Aorta (tissue), 5 donors: ENCODE measurements around the gene NKX2-1. TPM values are rescaled to one million over a fixed set of nuclear protein-coding genes. Genes with fewer than 3 reads are reported as not detected.

ENCODE experiments used
- ATAC-seq: fragments of 200-7000 bp; cut with Tn5 transposase; one replicate; pipeline ENCODE4 v1.9.1; 2022; ENCODE audit warnings: moderate library complexity; ENCODE audit not compliant: low FRiP score
- DNase-seq, 2 donors: peaks; one replicate each; pipeline ENCODE4 v3.0.0-alpha.2; 2020
- H3K27ac ChIP-seq, 2 donors: one replicate each; pipeline ENCODE4 v1.5.1; 2013; ENCODE audit warnings: low read length in 2 of 2, mild to moderate bottlenecking in 2 of 2, moderate library complexity in 2 of 2, control low read depth in 1 of 2, inconsistent platforms in 1 of 2, low read depth in 1 of 2
- H3K27me3 ChIP-seq, 2 donors: one replicate each; pipeline ENCODE4 v1.6.1; 2013; ENCODE audit warnings: control low read depth in 1 of 2, low read length in 1 of 2, mild to moderate bottlenecking in 1 of 2, moderate library complexity in 1 of 2; ENCODE audit not compliant: insufficient read depth in 2 of 2, control insufficient read depth in 1 of 2
- H3K36me3 ChIP-seq, 2 donors: one replicate each; pipeline ENCODE4 v1.6.1; 2013; ENCODE audit warnings: control low read depth in 1 of 2, low read length in 1 of 2, mild to moderate bottlenecking in 1 of 2; ENCODE audit not compliant: insufficient read depth in 2 of 2, control insufficient read depth in 1 of 2
- H3K4me1 ChIP-seq, 2 donors: one replicate each; pipeline ENCODE4 v1.6.1; 2013; ENCODE audit warnings: low read length in 2 of 2, control low read depth in 1 of 2, mild to moderate bottlenecking in 1 of 2, moderate library complexity in 1 of 2; ENCODE audit not compliant: insufficient read depth in 2 of 2, control insufficient read depth in 1 of 2
- H3K4me3 ChIP-seq, 2 donors: one replicate each; pipeline ENCODE4 v1.5.1; 2013; ENCODE audit warnings: low read length in 2 of 2, control low read depth in 1 of 2, mild to moderate bottlenecking in 1 of 2
- H3K9me3 ChIP-seq: one replicate; pipeline ENCODE4 v1.6.1; 2013; ENCODE audit warnings: mild to moderate bottlenecking, low read length; ENCODE audit not compliant: control insufficient read depth
- WGBS, 2 donors: extraction: QIAGEN DNeasy Blood & Tissue Kit; methylation state at CpG; one replicate each; pipeline ENCODE4 v1.1.7; 2013; 5-methylcytosine and 5-hydroxymethylcytosine counted together
- intact Hi-C, 2 donors: fragments of 100-400 bp; cut with DNase I; formaldehyde crosslinking; loops; one replicate each; pipeline versions ENCODE4 v1.14.2 to v1.15.0; 2022
- polyA plus RNA-seq, 2 donors: library from polyadenylated mRNA; stranded (reverse); fragments of 200-250 nt; gene quantifications; one replicate each; pipeline ENCODE4 v1.2.3, GENCODE V29; 2013
- total RNA-seq, 2 donors: library from RNA; stranded (reverse); fragmentation: NEBNext Ultra II Directional; extraction: Animal tissue kit (Norgen Biotek cat#: 25700); gene quantifications; one replicate each; pipeline ENCODE4 v1.2.1, GENCODE V29; 2021
- donor health status: healthy with polysubstance abuse.
- donor health status: Bipolar disorder and iron deficiency.
- donor health status: DM: no; HTN: no; CAD: no.
- donor health status: DM: no; HTN: no; CAD: no.
- donor health status: DM: yes; HTN: yes; CAD: no.

Gene NKX2-1
- total and polyA plus RNA-seq, 4 donors, result 0.13 TPM; not detected in 3

GRCh38 chr14:36474593-36474992 lies 45.4 kb downstream of the NKX2-1 start:
- H3K4me1 ChIP-seq, result no peaks in the 10 kb centered on the region
- H3K4me3 ChIP-seq, result no peak overlapping the region
- intact Hi-C loops, result no loop called here
- no peaks in the 10 kb centered on the region for H3K36me3 ChIP-seq
- peaks cover 0 to 2% of the 10 kb centered on the region in 2 donors for H3K27me3 ChIP-seq
- no peaks in the 10 kb centered on the region for H3K9me3 ChIP-seq
- H3K27ac ChIP-seq, result no peak overlapping the region
- DNase-seq (no peak), ATAC-seq (no peak)
- WGBS, 2 donors, result 65 to 70% methylated on average over 4 of the region's 4 CpGs

- Histone ChIP-seq H3K4me1 (no peaks in the 10 kb centered on the region), H3K9me3 (no peaks in the 10 kb centered on the region), H3K27ac (no peak overlapping the region), H3K36me3 (no peaks in the 10 kb centered on the region), H3K4me3 (no peak overlapping the region), H3K27me3 (no peaks in the 10 kb centered on the region)
- ATAC-seq, result no peak
- intact Hi-C loops, result no loop called here
- DNase-seq, result no peak
- WGBS, 2 donors, result 76 to 78% methylated on average over 3 of the region's 3 CpGs
Measured at GRCh38 chr14:36471431-36471830, 48.6 kb downstream of the NKX2-1 start.

GRCh38 chr14:36467332-36467731 lies 52.7 kb downstream of the NKX2-1 start:
- ATAC-seq (no peak), DNase-seq (no peak)
- H3K36me3 ChIP-seq, result no peaks in the 10 kb centered on the region
- H3K4me1 ChIP-seq, result no peaks in the 10 kb centered on the region
- no peaks in the 10 kb centered on the region for H3K9me3 ChIP-seq
- intact Hi-C loops, result no loop called here
- no peak overlapping the region for H3K4me3 ChIP-seq
- no peaks in the 10 kb centered on the region for H3K27me3 ChIP-seq
- WGBS, 2 donors, result 40 to 64% methylated on average over 1 of the region's 1 CpG
- no peak overlapping the region for H3K27ac ChIP-seq

Other genes with a start within 250 kb of the NKX2-1 start
- gene MBIP, start 199.6 kb downstream of the NKX2-1 start, total RNA-seq, result 10 to 100 TPM; 23.4 to 24.6 TPM
- gene MBIP, start 199.6 kb downstream of the NKX2-1 start, polyA plus RNA-seq, result 10 to 100 TPM; 18.9 to 19.0 TPM
- gene NKX2-8, start 62.4 kb upstream of the NKX2-1 start, total RNA-seq, result not detected
- not detected for gene NKX2-8, start 62.4 kb upstream of the NKX2-1 start, polyA plus RNA-seq
- gene PAX9, start 141.6 kb upstream of the NKX2-1 start, total RNA-seq, result 1 to 10 TPM in 1 of 2 donors, under 1 TPM in 1; 0.48 to 3.4 TPM
- under 1 TPM; 0.28 to 0.50 TPM for gene PAX9, start 141.6 kb upstream of the NKX2-1 start, polyA plus RNA-seq